BJ (cell line): ENCODE results near the gene DCPS. TPM values are rescaled to one million over a fixed set of nuclear protein-coding genes. Genes with fewer than 3 reads are reported as not detected.
"Not testable (repeated sequence)": the region's sequence is repeated elsewhere in the genome, so short reads cannot be mapped to it uniquely, and the experiment has no call there.

ENCODE experiments used
- CTCF ChIA-PET: fragments of 350-600 bp; formaldehyde crosslinking; extraction: SDS; loops from one replicate; lab custom pipeline; 2021; ENCODE audit warnings: antibody characterized with exemption, inconsistent platforms; lab: Yijun Ruan, JAX
- POLR2A ChIA-PET: fragments of 300-600 bp; sonication (Branson Sonifier 250); formaldehyde crosslinking; extraction: SDS; loops from one replicate; lab custom pipeline; 2021; ENCODE audit warnings: antibody characterized with exemption; lab: Charles Lee
- DNase-seq: peaks from one replicate; pipeline ENCODE4 v3.0.0-alpha.2; 2011; ENCODE audit warnings: low read depth
- H3K27me3 ChIP-seq: 2 replicates; pipeline ENCODE4 v1.6.0; 2011; ENCODE audit warnings: low read length; ENCODE audit not compliant: control insufficient read depth, insufficient read depth
- H3K36me3 ChIP-seq: 2 replicates; pipeline ENCODE4 v1.5.1; 2011; ENCODE audit warnings: low read length; ENCODE audit not compliant: control insufficient read depth, insufficient read depth
- H3K4me3 ChIP-seq: 2 replicates; pipeline ENCODE4 v1.5.1; 2011; ENCODE audit warnings: low read depth, mild to moderate bottlenecking, control low read depth, low read length
- polyA plus RNA-seq: library from polyadenylated mRNA; depleted of rRNA; stranded (reverse); fragments of >200 nt; gene quantifications from 2 replicates; pipeline ENCODE4 v1.2.3, GENCODE V29; 2011
- TF ChIP-seq, protein P1 (sequence below): IDR thresholded peaks from 2 replicates; pipeline ENCODE4 v1.5.1; 2011; ENCODE audit warnings: low read depth, mild to moderate bottlenecking, control low read depth, inconsistent platforms, low read length, moderate library complexity; ENCODE audit not compliant: insufficient read depth

DCPS gene
- polyA plus RNA-seq, 1 experiment: 23.5 TPM

DNA sequence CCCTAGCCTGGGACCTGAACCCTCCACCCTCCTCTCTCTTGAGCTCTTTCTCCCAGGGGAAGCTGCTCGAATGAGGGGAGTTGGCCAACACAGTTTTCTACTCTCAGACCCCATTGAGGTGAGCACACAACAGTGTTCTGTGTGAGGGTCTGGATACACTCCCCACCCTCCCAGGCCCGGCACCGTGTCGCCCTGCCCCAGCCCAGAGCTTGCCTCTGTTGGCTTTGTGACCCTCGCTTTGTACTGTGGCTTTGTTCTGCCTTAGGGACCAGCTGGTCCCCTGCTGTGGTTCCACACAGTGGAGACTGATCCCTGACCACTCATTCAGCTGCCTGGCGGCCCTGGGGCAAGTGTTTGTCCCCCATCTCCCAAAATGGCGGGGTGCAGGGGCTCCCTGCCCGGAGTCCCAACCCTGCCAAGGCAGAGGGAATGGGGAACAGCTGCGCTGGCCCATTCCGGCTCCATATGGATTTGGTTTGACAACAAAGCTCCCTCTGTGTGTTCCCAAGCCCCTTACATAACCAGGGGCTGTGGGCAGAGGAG is 59.9 kb downstream of the DCPS start:
- H3K4me3 ChIP-seq: no peak overlapping the region
- TF ChIP-seq, protein P1, sequence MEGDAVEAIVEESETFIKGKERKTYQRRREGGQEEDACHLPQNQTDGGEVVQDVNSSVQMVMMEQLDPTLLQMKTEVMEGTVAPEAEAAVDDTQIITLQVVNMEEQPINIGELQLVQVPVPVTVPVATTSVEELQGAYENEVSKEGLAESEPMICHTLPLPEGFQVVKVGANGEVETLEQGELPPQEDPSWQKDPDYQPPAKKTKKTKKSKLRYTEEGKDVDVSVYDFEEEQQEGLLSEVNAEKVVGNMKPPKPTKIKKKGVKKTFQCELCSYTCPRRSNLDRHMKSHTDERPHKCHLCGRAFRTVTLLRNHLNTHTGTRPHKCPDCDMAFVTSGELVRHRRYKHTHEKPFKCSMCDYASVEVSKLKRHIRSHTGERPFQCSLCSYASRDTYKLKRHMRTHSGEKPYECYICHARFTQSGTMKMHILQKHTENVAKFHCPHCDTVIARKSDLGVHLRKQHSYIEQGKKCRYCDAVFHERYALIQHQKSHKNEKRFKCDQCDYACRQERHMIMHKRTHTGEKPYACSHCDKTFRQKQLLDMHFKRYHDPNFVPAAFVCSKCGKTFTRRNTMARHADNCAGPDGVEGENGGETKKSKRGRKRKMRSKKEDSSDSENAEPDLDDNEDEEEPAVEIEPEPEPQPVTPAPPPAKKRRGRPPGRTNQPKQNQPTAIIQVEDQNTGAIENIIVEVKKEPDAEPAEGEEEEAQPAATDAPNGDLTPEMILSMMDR: no peak
- ChIA-PET CTCF (interaction anchor here (1.1 kb wide), 1 partner anchor 53 kb away, joined by 9 read pairs; no protein-coding TSS in a partner anchor), POLR2A (interaction anchor here (0.6 kb wide), 1 partner anchor 10 kb away, joined by 4 read pairs; no protein-coding TSS in a partner anchor)
- no peaks in the 10 kb centered on the region for H3K27me3 ChIP-seq
- DNase-seq: no peak
- H3K36me3 ChIP-seq: no peaks in the 10 kb centered on the region; the same call in 1 of the 2 replicates

DNA sequence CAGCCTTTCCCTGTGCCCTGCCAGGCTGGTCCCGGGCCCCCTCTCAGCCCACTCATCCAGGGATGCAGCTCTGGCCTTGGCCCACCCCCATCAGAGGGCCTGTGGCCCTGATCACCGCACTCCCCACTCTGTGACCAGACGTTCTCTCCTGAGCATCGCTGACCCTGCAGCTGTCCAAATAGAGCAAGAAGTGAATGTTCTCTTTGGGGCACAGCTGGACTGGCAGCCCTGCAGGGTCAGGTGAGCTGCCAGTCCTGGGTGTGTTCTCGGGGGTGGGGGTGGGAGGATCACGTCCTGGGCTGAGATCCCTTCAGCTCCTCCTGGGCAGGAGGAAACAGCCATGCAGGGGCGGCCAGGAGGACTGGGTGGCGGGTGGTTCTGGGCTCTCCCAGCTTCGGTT is 60.9 kb downstream of the DCPS start:
- CTCF ChIA-PET, POLR2A ChIA-PET, H3K27me3 ChIP-seq, H3K4me3 ChIP-seq, H3K36me3 ChIP-seq, DNase-seq: not testable (repeated sequence)

- DNase-seq, H3K4me3 ChIP-seq, H3K36me3 ChIP-seq, POLR2A ChIA-PET, H3K27me3 ChIP-seq, CTCF ChIA-PET: not testable (repeated sequence)
These were observed 61.6 kb downstream of the DCPS start for GRCh38 chr11:126365508-126365907.

DNA sequence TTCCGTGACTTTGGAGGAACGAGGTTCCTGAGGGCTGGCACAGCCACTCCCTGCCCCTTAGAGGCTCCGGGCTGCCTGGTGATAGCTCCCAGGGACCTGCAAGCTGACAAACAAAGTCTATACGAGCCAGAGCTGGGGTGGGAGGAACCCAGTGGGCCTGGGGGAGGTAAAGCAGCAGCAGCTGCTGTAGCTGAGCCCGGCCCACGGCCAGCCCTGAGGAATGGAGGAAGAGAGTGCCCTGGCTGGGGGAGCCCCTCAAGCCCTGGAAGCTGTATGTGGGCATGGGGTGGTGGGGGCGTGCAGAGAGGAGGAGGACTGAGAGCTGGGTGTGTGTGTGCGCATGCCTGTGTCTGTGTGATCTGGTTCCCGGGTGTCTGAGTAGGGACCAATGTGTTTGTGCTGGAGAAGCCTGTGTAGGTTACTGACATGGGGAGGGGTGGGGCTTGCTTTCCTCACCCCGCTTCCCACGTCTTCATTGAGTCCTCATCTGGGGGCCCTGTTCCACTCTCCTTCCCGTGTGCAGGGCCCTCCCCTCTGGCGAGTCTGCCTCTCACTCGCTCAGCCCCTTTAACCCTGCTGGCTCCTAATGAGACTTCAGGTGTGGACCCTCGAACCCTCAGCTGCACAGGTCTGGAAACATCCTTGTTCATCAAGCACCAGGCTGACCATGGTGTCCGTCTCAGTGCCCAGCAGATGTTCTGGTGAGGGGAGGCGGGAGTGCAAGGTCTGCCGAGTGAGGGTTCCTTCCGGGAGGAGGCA is 62.4 kb downstream of the DCPS start:
- TF ChIP-seq, protein P1: no peak
- no peak for DNase-seq
- H3K27me3 ChIP-seq: no peaks in the 10 kb centered on the region
- ChIA-PET POLR2A (no interaction called here), CTCF (no interaction called here)
- no peaks in the 10 kb centered on the region for H3K36me3 ChIP-seq
- H3K4me3 ChIP-seq: no peak overlapping the region

DNA sequence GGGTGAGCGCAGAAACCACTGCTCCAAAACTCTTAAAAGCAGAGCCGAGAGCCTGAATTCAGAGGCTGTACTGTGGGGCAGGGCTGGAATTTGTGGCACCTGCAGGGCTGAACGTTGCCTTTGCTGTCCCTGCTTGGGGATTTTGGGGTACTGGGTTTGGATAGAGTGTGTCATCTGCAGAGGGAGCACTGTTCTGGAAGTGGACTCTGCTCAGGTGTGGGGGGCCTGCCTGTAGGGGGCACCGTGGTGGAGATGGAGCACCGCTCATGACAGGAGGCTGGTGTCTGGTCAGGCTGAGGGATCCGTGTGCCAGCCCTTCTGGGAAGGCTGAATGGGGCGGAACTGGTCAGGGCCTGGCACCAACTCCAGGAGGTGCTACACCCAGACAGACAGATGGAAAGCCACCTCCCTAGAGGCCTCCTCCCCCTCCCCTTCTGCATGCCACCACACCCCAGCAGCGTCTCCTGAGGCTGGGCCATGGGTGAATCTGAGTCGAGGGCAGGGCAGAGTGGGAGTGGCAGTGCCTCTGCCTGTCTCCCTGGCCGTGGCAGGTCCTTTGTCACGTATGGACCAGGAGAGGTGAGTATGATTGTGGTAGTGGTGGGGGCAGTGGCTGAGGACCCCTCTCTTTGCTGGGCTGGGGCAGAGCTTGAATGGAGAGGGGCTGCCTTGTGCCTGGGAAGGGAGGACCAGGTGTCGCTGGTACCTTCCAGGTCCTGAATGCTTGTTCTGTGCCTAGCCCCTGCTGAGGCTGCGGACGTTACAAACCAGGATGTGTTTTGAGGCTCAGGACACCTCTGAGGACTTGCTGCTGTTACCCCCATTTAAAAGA is 63.2 kb downstream of the DCPS start:
- H3K4me3 ChIP-seq, DNase-seq, H3K36me3 ChIP-seq, CTCF ChIA-PET, H3K27me3 ChIP-seq: not testable (repeated sequence)
- POLR2A ChIA-PET: interaction anchor here (0.7 kb wide), 1 partner anchor 1256 kb away, joined by 6 read pairs; no protein-coding TSS in a partner anchor

- H3K36me3 ChIP-seq, H3K27me3 ChIP-seq, H3K4me3 ChIP-seq, DNase-seq, CTCF ChIA-PET: not testable (repeated sequence)
- POLR2A ChIA-PET: interaction anchor here (0.7 kb wide), 1 partner anchor 1255 kb away, joined by 6 read pairs; no protein-coding TSS in a partner anchor
These were observed 63.9 kb downstream of the DCPS start for GRCh38 chr11:126367806-126368205.

DNA sequence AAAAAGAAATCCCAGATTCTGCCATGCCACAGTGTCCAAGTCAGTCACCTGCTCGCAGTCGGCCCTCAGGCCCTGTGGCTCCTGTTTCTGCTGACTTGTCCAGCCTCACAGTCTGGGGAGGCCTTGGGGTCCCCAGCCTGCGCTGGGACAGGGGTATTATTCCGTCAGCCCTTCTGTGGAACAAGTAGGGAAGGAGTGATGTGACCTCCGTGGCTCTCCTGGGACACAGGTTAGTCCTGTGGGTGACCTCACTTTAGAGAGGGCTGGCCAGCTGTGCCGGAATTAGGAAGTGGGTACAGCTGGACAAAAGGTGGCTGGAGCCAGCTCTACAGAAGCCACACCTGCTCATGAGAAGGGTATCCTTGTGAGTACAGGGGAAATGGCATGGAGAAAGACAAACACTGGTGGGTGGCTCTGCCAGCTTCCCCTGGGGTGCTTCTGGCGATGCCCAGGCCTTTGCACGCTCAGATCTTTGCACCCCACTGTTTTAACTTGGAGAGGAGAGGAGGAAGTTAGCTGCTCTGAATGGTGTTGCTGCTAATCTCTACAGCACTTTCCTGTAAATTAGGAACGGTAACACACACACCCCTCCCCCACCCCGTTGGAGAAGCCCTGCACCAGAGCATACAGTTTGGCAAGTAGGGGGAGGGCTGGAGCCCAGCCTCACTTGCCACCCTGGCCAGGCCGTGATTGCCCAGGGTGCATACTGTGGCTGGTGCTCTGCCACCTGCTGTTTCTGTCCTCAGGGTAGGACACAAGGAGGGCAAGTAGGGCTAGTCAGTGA is 64.7 kb downstream of the DCPS start:
- DNase-seq, H3K4me3 ChIP-seq, H3K27me3 ChIP-seq, H3K36me3 ChIP-seq, POLR2A ChIA-PET: not testable (repeated sequence)
- CTCF ChIA-PET: interaction anchor here (0.7 kb wide), 1 partner anchor 10 kb away, joined by 4 read pairs; no protein-coding TSS in a partner anchor
